HG02852 (cell line): Measurements from ENCODE around the gene WNT16.

ENCODE experiments used
- ATAC-seq: cut with Tn5 transposase; IDR thresholded peaks from one replicate; pipeline ENCODE4 v1.9.1; 2021; ENCODE audit warnings: mild to moderate bottlenecking, moderate library complexity; ENCODE audit not compliant: unreplicated experiment

The WNT16 gene

DNA sequence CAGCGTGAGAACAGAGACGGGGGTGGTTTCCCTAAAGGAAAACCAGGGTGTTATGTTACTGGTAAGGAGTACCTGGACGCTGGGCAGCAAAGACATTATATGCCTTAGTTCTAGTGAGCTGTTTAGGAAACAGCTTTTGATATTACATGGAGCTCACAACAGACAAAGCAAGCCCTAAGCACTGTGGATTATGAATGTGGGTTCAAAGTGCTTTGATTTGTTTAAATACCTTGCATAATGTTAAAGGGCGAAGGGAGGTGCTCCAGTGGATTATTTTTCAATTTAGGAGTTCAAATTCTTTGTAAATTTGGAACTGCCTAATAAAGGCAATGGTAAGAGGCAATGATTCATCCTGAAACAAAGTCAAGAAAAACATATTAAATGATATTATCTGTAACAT, 13.8 kb downstream of the WNT16 start:
- ATAC-seq = no peak

DNA sequence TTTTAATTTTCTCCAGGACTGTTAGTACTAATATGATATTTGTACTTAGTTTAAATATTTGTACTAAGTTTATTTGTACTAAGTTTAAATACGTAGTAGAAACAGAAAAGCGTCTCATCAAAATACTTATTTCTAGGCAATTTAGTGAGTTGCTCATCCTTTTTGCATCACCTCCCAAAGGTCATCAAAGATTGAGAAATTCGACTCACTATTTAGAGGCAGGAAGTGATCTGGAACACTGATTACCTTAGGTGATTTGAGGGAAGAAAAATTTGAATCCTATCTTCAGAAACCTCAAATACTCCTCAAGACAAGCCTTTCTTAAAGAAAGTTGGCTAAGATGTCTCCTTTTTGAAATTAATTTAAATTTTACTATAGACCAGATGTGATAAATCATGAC, 14.5 kb downstream of the WNT16 start:
- no peak for ATAC-seq

DNA sequence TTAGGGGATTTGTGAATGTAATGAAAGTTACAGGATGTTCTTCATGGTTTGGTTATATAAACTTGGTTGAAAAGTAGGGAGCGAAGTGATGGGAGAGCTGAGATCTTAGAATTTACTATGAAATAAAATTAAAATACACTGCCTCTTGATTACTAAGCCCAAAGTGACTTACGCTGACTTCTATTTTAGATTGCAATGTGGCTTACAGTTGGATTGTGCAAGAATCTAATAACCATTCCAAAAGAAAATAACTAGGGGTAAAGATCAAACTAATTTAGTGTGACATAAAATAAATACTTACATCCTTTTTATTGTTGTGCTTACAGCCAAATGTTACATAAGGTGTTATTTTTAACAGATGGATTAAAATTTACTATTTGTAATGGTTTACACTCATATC, 15.3 kb downstream of the WNT16 start:
- ATAC-seq = no peak

DNA sequence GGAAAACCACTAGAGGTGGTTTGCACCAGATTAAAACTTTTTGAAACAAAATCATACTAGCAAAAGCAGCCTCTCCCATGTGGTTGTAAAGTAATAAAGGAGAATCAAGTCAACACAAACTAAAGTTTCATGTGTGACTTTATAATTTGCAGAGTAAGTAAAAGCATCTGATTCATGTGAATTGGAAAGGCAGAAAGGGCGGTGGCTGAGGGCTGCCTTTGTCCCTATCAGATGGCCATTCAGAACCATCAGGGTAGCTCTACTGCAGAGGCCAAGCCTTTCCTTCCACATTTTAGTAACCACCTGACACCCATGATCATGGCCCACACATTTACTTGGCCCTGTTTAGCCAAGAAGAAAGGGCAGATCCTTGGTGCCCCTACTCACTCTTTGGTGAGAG, 15.7 kb downstream of the WNT16 start:
- ATAC-seq = no peak

DNA sequence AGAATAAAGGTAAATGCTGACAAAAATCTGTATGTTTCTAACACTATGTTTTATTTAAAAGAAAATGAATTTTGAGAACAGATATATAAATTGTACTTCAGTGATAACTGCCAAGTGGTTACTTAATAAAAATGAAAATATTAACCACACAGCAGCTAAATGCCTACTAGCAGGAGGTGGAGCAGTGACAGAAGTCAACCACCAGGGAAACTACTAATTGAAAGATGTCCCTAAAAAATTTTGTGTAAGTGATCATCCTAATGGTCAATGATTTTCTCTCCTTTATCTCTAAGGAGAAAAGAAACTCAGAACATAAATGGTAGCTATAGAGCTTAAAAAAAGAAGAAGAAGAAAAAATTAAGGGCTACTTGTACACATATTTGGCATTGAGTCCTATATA, 22.9 kb downstream of the WNT16 start:
- no peak for ATAC-seq

DNA sequence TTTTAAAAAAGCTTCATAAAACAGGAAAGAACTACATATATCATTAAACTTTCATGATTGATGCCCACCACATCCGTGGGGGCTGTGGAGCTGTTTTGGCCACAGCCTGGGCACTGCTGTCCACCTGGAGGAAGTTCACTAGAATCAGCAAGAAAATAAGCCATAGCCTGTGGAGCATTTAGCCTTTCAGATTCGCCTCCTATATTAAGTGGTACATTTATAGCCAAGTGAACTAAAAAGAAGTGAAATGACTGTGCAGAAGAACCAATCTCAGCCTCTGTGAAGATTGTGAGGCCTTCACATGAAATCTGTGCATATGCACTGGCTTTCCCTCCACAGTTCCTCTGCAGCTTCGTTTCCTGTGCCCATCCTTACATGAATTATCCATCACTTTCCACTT, 23.5 kb downstream of the WNT16 start:
- peak; percentile 65 for ATAC-seq

DNA sequence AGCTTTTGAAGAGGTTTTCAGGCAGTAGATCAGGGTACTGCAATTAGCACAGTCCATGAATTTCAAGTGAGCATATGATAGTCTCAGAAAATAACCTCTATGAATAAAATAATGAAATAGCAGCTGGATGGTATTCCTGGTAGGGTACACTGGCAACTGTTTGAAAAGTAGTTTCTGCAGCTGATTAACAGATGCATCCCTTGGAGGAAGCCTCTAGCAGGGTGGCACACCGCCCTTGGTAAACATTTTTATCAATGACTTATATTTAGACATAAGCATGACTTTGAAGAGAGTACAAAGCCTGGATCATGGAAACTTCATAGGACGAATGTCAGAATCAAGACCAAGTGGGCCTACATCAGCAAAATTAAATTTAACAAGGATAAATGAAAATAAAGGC, 26.8 kb downstream of the WNT16 start:
- no peak for ATAC-seq

DNA sequence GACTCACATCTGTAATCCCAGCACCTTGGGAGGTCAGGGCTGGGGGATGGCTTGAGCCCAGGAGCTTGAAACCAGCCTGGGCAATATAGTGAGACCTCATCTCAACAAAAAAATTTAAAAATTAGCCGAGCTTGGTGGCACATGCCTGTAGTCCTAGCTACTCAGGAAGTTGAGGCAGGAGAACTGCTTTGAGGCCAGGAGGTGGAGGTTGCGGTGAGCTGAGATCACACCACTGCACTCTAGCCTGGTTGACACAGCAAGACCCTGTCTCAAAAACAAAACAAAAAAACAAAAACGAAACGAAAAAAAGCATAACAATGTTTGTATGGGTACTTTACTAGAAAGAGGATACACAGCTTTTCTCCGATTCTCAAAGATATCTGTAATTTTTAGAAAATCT, 31.8 kb downstream of the WNT16 start:
- ATAC-seq = no peak

DNA sequence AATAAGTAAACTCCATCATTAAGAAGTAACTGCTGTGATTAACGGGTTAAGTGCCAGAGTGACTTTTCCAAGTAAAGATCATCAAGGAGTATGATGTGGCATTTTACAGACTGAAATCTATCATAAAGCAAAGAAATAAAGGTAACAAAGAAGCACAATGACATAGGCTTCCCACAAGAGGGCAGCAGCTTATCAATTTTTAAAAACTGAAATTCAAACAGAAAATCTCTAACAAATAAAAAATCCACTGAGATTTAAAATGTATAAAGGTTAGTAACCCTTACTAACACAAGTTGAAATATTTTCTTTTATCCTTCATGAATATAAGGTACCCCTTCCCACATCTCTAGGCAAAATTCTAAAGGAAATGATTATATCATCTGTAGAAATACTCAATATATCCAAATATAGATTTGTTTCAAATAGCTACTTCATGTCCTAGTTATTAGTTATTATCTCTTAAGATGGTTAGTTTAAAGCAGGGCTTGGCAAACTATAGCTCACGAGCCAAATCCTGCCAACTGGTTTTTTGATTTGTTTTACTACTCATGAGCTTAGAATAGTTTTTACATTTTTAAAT, 38.1 kb downstream of the WNT16 start:
- ATAC-seq = no peak

DNA sequence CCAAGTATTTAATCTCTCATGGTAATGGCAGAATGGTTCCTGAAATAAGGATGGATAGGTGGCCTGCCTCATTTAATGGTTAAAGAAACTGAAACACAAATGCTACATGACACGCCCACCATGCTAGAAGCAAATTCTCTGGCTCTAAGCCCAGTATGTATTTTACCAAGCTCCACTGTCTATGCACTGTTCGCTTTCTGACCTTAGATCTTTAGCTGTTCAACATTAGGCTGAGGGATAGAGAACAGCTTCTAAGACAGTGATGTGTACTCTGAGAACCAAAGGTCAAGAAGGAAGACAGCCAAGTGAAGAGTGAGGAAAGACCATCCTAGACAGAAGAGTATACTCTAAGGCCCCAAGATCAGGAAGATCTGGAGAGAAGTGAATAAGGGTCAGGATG, 40.7 kb downstream of the WNT16 start:
- ATAC-seq = peak; percentile 33

DNA sequence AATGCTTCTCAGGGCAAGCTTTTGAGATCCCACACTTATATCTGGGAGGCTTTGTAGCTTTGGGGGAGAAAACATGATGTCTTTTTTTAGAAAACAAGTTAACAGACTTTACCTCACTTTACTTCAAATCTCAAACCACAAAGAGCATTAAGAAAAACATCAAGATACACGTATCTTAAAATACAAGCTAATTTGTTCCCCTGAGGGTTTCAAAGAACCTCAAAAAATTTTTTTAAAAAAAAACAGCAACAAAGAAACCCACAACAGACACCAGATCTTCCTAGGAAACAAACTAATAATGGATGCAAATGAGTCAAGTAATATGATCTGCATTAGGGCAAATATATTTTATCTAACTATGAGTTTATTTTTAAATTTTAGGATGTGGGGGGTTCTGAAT, 42.6 kb downstream of the WNT16 start:
- no peak for ATAC-seq

DNA sequence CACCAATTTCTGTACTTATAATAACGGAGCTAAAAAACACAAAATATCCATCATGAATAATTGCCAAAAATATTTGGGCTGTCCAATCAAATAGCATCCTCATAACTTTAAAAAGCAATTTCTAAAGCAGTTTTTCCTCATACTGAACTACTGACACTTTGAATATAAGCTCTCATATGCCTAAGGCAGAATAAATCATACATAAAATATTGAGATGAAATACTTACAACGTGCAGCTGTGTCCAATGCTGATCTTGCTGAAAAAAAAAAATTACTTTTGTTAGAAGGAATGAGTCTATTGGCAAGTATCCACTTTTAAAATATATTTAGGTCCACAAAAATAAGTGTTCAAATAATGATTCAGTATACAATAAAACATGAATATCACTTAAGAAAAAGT, 43.1 kb downstream of the WNT16 start:
- ATAC-seq = no peak

DNA sequence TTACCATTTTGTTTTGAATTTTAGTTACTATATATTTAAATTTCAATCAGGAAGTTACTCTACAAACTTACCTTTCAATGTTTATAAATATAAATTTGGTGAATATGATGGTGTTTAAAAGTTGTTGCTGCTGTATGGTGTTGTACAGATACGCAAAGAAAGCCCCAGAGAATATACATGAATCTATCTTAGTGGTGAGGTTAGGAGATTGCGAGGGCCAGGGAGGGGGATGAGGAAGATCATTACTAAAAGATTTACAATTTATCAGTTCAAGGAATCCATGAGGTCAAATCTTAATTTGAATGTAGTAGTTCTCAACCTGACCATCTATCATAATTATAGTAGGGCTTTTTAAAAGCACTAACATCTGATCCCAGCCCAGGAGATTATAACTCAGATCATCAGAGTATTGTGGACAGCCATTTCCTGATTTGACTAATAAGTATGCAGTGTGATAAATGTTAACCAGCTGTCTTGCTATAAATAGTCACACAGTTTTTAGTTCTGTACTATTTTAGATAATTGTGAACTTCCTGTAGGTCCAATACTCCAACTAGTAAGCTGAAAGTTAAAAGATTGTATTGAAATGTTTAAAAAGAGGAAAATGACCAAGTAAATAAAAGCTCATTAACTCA, 43.7 kb downstream of the WNT16 start:
- ATAC-seq = peak; percentile 89

DNA sequence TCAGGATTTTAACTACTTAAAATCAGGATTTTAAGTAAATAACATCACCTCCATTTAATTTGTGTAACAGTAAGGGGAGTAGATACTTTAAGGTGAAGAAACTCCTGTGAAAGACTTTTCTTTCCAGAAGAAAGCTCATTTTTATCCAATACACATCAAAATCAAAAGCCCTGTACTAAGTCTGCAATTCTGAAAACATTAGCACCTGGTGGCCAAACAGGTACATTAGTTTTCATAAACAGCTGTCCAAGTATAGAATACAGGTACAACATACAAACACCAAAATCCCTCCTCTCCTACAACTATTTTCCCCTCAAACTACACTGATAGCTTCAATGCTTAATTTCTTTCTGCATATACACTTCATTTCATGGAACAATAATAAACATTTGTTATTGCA, 44.4 kb downstream of the WNT16 start:
- ATAC-seq = no peak

DNA sequence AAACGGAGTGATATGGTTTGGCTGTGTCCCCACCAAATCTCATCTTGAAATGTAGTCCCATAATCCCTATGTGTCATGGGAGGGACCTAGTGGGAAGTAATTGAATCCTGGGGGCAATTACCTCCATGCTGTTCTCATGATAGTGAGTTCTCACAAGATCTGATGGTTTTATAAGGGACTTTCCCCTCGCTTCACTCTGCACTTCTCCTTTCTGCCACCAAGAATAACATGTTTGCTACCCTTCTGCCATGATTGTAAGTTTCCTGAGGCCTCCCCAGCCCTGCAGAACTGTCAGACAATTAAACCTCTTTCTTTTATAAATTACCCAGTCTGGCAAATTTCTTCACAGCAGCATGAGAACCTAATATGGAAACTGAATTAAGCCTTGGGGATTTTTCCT, 48.2 kb downstream of the WNT16 start:
- no peak for ATAC-seq

DNA sequence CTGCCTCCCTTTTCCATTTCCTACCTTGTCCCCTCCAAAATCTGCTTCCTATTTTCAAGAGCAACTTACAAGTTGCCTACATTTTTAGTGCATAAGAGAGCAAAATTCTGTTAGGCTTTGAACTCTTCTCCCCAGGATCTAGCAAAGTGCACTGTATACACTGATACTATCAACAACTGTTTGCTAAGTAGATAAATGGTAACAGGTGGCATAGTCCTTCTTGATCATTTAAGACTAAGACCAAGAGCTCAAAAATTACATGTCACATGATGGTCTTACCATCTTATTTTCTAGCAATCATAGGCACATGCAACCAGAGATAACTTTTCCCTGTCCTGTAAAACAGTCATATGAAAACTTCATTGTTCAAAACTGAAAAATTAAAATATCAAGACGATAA, 51.1 kb downstream of the WNT16 start:
- no peak for ATAC-seq

DNA sequence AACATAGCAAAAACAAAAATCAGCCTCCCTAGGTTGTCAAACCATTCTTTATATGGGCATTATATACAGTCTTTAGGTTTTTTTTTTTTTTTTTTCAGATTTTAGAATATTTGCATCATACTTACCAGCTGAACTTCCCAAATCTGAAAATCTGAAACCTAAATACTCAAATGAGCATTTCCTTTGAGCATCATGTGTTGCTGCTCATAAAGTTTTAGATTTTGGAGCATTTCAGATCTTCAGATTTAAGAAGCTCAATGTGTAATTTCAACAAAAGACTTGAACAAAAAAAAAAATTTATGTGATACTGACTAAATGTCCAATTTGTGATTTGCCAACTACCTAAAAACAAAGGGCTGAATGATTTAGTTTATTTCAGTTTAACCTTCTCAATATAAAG, 53.7 kb downstream of the WNT16 start:
- ATAC-seq = no peak

DNA sequence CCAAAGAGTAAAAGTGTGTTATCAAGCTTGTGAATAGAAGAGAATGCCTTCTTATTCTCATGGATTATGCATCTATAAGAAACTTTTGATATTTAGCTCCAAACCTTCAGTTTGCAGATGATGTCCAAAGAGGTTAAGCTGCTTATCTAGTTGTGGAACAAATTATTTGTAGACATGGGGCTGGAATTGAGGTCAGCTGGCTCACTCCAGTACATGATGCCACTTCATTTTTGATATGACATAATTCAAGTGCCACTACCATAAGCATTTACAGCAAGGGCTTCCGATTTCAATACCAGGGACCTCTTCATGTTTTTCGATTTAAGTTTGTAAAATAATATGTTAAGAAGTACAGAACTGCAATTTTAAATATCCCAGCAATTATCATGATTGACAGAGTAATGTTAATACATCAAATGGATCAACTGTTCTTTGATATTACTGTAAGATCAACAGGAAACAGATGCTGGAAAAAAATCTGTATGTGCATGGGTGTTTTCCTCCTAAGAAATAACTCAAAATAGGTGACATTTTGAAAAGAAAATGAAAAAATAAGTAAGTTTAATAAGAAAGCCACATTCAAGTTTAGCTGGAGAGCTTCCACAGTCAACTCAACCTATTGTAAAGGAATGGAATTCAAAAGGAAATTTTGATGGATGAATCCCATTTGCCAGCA, 54.6 kb downstream of the WNT16 start:
- ATAC-seq = no peak

DNA sequence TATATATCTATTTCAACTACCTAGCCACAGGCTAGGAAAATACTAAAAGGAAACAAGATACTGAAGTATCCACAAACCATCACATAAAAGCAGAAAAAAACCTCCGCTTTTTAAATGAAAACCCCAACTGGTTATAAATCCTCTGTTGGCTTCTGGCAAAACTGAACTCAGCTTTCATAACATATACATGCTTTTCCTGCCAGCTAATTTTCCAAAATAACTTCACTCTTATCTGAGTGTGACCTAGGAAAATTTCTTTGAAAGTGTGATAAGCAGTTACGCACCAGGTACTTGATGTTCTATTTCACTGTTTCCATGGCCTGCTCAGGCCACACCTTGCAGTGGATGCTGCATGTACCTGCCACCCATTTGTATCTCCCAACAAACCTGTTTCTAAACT, 55.5 kb downstream of the WNT16 start:
- no peak for ATAC-seq

DNA sequence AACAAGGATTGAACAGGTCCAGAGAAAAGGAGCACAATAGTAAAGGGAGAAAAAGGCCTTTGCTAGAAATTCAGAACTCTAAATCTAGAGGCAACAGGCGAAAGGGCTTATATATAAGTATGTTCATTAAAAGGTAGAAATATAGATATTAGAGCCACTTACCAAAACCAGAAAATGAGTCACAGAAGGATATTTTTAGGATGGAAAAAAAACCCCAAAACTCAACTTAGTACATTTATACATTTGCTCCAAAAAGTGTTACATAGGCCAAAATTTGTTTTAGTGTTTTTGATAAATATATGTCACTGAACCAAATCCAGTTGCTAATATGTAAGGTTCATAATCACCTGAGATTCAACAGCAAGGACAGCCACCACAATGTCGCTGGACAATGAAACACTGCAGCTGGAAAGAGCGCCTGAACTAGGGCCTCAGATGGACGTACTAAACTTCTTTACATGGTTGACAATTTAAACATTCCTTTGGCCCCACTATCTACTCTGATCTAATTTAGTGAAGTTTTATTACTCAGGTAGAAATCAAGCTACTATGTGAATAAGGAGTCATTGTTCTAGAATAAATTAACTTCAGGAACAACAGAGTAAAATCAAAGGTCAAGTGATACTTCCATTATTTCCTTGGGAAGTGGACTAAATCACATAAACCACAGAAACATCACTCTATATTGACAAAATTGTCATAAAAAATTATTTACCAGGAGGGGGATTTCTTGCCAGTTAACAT, 56.4 kb downstream of the WNT16 start:
- ATAC-seq = no peak

DNA sequence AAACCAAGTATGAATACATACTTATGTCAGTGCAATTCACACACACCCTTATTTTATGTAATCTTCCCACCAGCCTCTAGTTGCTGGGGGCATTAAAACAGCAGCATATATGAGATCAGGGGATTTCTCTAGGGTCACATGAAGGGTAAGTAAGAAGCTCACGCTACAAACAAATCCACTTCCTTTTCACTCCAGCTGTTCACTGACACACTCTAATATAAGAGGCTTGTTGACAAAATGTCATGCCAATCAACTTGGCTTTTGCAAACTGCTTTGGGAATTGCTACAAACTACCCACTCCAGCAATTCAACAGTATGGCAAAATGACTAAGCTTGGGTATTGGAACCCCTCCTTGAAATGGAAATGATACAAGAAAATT, 57.0 kb downstream of the WNT16 start:
- ATAC-seq = peak; percentile 94

DNA sequence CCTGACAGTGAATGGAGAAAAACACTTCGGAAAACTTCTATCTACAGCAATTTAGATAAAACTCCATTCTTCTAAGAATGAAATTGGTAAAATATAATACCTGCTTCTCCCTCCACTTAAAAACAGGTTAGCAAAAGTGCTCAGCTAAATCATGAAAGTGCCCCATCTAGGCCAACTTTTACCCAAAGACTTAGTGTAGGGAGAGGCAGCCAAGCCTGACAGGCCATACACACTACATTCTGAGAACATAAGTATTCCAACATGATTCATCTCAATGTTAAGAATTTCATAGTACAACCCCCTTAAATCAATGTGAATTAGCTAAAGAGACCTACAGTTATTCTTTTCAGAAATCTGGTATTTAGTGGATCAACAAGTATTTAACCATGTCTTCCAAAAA, 60.1 kb downstream of the WNT16 start:
- no peak for ATAC-seq
